A673 (cell line): Measurements from ENCODE around the gene KIF4A. TPM values are rescaled to one million over a fixed set of nuclear protein-coding genes. Genes with fewer than 3 reads are reported as not detected.

ENCODE experiments used
- BruUV-seq: library from RNA; stranded (reverse); fragments of 400-500 nt; replicated peaks from 2 replicates; lab custom pipeline; 2021; lab: Mats Ljungman, UMichigan
- CTCF ChIA-PET: fragments of 300-600 bp; sonication (Branson Sonifier 250); formaldehyde crosslinking; loops from one replicate; lab custom pipeline; 2022; ENCODE audit warnings: antibody characterized with exemption; lab: Charles Lee
- POLR2A ChIA-PET: fragments of 300-600 bp; sonication (Branson Sonifier 250); formaldehyde crosslinking; loops from one replicate; lab custom pipeline; 2022; ENCODE audit warnings: antibody characterized with exemption; ENCODE audit not compliant: low non-redundant PET; lab: Charles Lee
- DNase-seq: peaks from one replicate; pipeline ENCODE4 v3.0.0-alpha.2; 2015; ENCODE audit warnings: low spot score
- H3K27ac ChIP-seq: fragments of 200-600 bp; sonication (generic); 2 replicates; pipeline ENCODE4 v1.5.1; 2016; ENCODE audit warnings: mixed run types, low read depth, mild to moderate bottlenecking, mixed read lengths, antibody characterized with exemption, low read length; ENCODE audit not compliant: poor library complexity, severe bottlenecking
- H3K27me3 ChIP-seq: fragments of 200-600 bp; sonication (generic); replicated peaks from 2 replicates; pipeline ENCODE4 v1.6.1; 2017; ENCODE audit warnings: mixed run types, low read depth, mild to moderate bottlenecking, mixed read lengths, antibody characterized with exemption, low read length; ENCODE audit not compliant: insufficient read depth, poor library complexity
- H3K36me3 ChIP-seq: fragments of 200-600 bp; sonication (generic); 2 replicates; pipeline ENCODE4 v1.6.1; 2016; ENCODE audit warnings: mixed run types, mild to moderate bottlenecking, mixed read lengths, antibody characterized with exemption, low read length; ENCODE audit not compliant: insufficient read depth, poor library complexity, severe bottlenecking
- H3K4me1 ChIP-seq: fragments of 200-600 bp; sonication (generic); 2 replicates; pipeline ENCODE4 v1.6.1; 2017; ENCODE audit warnings: mixed run types, mild to moderate bottlenecking, mixed read lengths, antibody characterized with exemption, low read length; ENCODE audit not compliant: insufficient read depth, poor library complexity, severe bottlenecking
- H3K4me3 ChIP-seq: fragments of 200-600 bp; sonication (generic); 2 replicates; pipeline ENCODE4 v1.5.1; 2016; ENCODE audit warnings: low read depth, mixed run types, mild to moderate bottlenecking, mixed read lengths, low read length; ENCODE audit not compliant: poor library complexity, severe bottlenecking
- H3K9me3 ChIP-seq: fragments of 200-600 bp; sonication (generic); 2 replicates; pipeline ENCODE4 v1.6.1; 2016; ENCODE audit warnings: mixed run types, low read depth, mild to moderate bottlenecking, mixed read lengths, antibody characterized with exemption, low read length; ENCODE audit not compliant: poor library complexity, severe bottlenecking
- EZH2 ChIP-seq: fragments of 200-600 bp; sonication (generic); IDR thresholded peaks from 2 replicates; pipeline ENCODE4 v1.6.1; 2017; ENCODE audit warnings: borderline replicate concordance, low read depth, mild to moderate bottlenecking, mixed read lengths, antibody characterized with exemption, low read length; ENCODE audit not compliant: poor library complexity, severe bottlenecking
- intact Hi-C: fragments of 100-400 bp; cut with micrococcal nuclease; formaldehyde crosslinking; loops from one replicate; pipeline ENCODE4 v1.10.0; 2022; ENCODE audit not compliant: unreplicated experiment
- total RNA-seq: library from RNA; stranded (reverse); gene quantifications from 2 replicates; pipeline ENCODE4 v1.2.3, GENCODE V29; 2021
- TF ChIP-seq, protein P1 (sequence below): fragments of 300-800, 200-600 bp; sonication (generic); conservative IDR thresholded peaks from 2 replicates; pipeline ENCODE4 v1.5.1; 2017; ENCODE audit warnings: low read depth, mild to moderate bottlenecking, antibody characterized with exemption, low read length, moderate library complexity, mixed read lengths

KIF4A gene
- total RNA-seq, 1 experiment from 2014 or later = 76.7 TPM

DNA sequence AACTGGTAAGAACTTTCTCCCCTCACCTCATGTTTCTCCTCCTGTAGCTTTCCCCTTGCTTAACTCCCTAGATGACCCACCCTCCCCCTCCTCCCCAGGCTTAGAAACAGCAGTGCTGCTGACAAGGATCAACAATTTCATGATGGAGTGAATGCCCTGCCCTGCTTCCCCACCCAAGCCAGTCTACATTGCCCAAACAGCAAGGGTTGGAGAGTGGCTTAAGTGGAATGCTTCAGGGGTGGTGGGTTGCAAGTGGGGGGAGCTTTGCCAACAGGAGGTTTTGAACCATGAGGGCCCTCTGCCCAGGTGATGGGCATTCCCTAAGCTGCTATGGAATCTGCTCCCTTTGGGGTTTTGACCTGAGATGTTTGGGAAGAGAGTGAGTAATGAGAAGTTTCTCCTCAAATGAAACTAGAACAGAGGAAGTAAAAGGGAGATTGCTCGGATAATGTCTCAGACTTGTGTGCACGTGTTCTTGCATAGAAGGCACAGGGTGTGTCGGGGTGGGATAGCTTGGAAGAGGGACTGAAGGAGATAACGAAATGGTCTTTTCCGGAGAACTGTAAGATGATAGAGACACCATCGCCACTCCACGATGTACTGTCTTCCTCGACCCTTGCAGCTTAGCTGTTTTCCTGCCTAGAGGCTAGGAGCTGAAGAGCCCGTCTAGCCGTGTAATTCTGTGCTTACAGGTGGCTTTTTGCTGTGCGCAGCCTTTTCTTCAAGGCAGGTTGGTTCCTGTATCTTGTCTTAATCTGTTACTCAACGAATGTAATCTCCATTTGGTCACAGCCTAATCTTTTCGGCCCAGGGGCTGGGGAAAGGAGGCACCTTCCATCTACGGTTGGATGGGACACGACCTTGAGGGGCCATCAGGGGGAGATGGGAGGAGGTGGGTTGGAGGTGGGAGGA is 143.3 kb downstream of the KIF4A start:
- no TSS peak for BruUV-seq
- intact Hi-C loops = no loop called here
- Histone ChIP-seq H3K9me3 (no peaks in the 10 kb centered on the region), H3K27me3 (no peaks in the 10 kb centered on the region), H3K36me3 (no peaks in the 10 kb centered on the region), H3K4me1 (no peaks in the 10 kb centered on the region), H3K27ac (no peak overlapping the region), H3K4me3 (peak overlapping the region; percentile 64)
- POLR2A ChIA-PET = no interaction called here
- TF ChIP-seq, protein P1, sequence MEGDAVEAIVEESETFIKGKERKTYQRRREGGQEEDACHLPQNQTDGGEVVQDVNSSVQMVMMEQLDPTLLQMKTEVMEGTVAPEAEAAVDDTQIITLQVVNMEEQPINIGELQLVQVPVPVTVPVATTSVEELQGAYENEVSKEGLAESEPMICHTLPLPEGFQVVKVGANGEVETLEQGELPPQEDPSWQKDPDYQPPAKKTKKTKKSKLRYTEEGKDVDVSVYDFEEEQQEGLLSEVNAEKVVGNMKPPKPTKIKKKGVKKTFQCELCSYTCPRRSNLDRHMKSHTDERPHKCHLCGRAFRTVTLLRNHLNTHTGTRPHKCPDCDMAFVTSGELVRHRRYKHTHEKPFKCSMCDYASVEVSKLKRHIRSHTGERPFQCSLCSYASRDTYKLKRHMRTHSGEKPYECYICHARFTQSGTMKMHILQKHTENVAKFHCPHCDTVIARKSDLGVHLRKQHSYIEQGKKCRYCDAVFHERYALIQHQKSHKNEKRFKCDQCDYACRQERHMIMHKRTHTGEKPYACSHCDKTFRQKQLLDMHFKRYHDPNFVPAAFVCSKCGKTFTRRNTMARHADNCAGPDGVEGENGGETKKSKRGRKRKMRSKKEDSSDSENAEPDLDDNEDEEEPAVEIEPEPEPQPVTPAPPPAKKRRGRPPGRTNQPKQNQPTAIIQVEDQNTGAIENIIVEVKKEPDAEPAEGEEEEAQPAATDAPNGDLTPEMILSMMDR = no peak
- TF ChIP-seq EZH2 = no peak
- CTCF ChIA-PET = interaction anchor here (0.6 kb wide), 1 partner anchor 10 kb away, joined by 9 read pairs; no protein-coding TSS in a partner anchor
- DNase-seq = no peak

DNA sequence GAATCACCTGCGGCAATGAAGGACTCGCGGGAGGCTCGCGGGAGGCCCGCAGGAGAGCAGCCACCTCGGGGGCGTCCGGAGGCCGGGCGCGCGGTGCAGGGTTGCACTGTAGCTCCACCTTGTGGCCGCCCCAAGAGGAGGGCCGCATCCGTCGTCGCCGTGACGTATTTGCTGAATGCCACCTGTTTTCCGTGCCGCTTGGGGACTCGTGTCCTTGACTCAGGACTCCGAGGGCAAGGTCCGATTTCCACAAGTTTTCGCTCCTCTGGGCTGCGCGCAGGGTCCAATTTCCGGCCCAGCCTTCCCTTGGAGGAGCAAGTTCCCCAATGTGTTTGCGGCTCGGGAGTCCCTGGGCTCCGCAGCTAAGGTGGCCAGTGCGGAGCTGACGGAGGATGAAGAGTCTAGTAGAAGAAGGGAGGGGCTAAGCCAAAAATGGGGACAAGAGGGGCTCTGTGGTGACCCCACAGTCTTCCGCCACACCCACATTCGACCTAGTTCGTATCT is 144.0 kb downstream of the KIF4A start:
- peak overlapping the region; percentile 64 for H3K4me3 ChIP-seq
- TF ChIP-seq, protein P1 = peak; percentile 72
- no peak for TF ChIP-seq EZH2

DNA sequence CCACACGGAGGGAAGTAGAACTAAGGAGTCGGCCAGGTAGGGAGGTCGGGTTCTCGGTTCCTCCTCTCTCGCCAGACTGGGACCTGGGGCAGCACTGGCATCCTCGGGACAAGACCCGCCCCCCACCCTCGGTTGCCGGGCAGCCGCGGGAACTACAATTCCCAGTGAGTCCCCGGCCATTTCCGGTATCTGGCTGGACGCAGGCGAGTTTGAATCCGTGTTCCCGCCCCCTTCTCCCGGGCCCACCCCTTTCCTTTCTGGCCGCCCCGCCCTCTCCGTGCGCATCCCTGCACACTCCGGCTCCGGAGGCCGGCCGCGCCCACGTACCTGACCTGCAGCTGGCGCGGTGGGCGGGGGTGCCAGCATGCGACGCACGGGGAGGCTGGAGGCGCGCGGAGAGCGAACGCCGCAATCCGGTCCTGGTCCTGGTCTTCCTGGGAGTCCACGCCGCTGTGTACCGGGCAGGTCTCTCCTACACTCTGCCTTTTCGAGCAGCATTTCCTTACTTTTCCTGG is 144.5 kb downstream of the KIF4A start:
- BruUV-seq = no TSS peak
- DNase-seq = peak; percentile 85
- ChIA-PET CTCF (interaction anchor here (0.6 to 0.8 kb wide), 2 partner anchors 9 to 20 kb away, joined by 3 to 9 read pairs; no protein-coding TSS in a partner anchor), POLR2A (no interaction called here)
- H3K27ac ChIP-seq = peak overlapping the region; percentile 63
- H3K4me3 ChIP-seq = peak overlapping the region; percentile 64
- intact Hi-C loops = no loop called here
- no peak for TF ChIP-seq EZH2
- TF ChIP-seq, protein P1 = no peak
- H3K27me3 ChIP-seq = no peaks in the 10 kb centered on the region
- H3K36me3 ChIP-seq = no peaks in the 10 kb centered on the region
- no peaks in the 10 kb centered on the region for H3K4me1 ChIP-seq
- no peaks in the 10 kb centered on the region for H3K9me3 ChIP-seq

More for the DNA sequence above, 144.0 kb downstream of the KIF4A start:
- H3K27ac ChIP-seq = peak overlapping the region; percentile 63
- intact Hi-C loops = no loop called here
- H3K9me3 ChIP-seq = no peaks in the 10 kb centered on the region
- POLR2A ChIA-PET = no interaction called here
- DNase-seq = peak; percentile 57
- no TSS peak for BruUV-seq
- no peaks in the 10 kb centered on the region for H3K36me3 ChIP-seq
- H3K27me3 ChIP-seq = no peaks in the 10 kb centered on the region
- CTCF ChIA-PET = interaction anchor here (0.6 to 0.8 kb wide), 2 partner anchors 9 to 20 kb away, joined by 3 to 9 read pairs; no protein-coding TSS in a partner anchor
- H3K4me1 ChIP-seq = no peaks in the 10 kb centered on the region
